ENCODE results near the gene C11orf91. TPM values are rescaled to one million over a fixed set of nuclear protein-coding genes. Genes with fewer than 3 reads are reported as not detected.

Gene C11orf91
- total RNA-seq, 1 experiment from 2014 or later = 0.22 TPM

DNA sequence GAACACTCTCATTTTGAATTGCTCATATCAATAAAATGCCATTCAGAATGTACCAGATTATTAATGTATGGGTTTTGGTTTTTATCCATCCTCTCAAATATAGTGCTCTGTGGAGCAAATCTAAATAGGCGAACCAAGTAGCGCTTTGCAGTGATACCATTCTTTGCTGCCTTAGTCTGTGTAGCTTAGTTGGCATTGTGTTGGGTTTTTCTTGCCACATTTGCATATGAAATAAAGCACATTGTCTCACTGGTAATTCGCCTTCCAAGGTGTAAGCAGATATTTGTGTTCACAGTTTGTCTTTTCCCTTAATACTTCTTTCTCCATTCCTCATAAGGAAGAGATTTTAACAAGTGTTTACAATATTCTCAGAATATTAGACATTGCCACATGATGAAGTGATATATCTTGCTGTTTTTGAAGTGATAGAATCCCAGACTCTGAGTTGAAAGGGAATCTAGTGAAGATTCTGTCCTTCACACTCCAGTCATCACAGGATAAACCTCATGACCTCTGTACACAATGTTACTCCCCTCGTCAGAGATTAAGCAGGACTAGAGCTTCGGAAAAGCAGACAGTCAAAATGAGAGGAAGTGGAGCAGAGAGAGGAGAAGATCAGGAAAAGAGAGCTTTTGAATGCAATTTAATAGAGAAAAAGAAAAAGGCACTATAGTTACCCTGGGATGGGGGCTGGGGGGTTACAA is 16.5 kb downstream of the C11orf91 start (continued):
- TF ChIP-seq, protein P1, sequence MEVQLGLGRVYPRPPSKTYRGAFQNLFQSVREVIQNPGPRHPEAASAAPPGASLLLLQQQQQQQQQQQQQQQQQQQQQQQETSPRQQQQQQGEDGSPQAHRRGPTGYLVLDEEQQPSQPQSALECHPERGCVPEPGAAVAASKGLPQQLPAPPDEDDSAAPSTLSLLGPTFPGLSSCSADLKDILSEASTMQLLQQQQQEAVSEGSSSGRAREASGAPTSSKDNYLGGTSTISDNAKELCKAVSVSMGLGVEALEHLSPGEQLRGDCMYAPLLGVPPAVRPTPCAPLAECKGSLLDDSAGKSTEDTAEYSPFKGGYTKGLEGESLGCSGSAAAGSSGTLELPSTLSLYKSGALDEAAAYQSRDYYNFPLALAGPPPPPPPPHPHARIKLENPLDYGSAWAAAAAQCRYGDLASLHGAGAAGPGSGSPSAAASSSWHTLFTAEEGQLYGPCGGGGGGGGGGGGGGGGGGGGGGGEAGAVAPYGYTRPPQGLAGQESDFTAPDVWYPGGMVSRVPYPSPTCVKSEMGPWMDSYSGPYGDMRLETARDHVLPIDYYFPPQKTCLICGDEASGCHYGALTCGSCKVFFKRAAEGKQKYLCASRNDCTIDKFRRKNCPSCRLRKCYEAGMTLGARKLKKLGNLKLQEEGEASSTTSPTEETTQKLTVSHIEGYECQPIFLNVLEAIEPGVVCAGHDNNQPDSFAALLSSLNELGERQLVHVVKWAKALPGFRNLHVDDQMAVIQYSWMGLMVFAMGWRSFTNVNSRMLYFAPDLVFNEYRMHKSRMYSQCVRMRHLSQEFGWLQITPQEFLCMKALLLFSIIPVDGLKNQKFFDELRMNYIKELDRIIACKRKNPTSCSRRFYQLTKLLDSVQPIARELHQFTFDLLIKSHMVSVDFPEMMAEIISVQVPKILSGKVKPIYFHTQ (CRISPR knock-in tag; IDR thresholded peaks at IDR 0.05) = no peak
- TF ChIP-seq, protein P2, sequence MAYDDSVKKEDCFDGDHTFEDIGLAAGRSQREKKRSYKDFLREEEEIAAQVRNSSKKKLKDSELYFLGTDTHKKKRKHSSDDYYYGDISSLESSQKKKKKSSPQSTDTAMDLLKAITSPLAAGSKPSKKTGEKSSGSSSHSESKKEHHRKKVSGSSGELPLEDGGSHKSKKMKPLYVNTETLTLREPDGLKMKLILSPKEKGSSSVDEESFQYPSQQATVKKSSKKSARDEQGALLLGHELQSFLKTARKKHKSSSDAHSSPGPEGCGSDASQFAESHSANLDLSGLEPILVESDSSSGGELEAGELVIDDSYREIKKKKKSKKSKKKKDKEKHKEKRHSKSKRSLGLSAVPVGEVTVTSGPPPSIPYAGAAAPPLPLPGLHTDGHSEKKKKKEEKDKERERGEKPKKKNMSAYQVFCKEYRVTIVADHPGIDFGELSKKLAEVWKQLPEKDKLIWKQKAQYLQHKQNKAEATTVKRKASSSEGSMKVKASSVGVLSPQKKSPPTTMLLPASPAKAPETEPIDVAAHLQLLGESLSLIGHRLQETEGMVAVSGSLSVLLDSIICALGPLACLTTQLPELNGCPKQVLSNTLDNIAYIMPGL (CRISPR knock-in tag; IDR thresholded peaks at IDR 0.05) = no peak
- TF ChIP-seq OVOL2 (CRISPR knock-in tag; IDR thresholded peaks at IDR 0.05; ENCODE audit: borderline replicate concordance) (no peak), TP53 (CRISPR knock-in tag; IDR thresholded peaks at IDR 0.05) (no peak), CBFB (CRISPR knock-in tag; IDR thresholded peaks at IDR 0.05; ENCODE audit: low read depth) (no peak), FOXJ3 (CRISPR knock-in tag; IDR thresholded peaks at IDR 0.05; ENCODE audit: borderline replicate concordance) (no peak), ZNF219 (CRISPR knock-in tag; IDR thresholded peaks at IDR 0.05; ENCODE audit: borderline replicate concordance) (no peak)
- TF ChIP-seq, protein P3, sequence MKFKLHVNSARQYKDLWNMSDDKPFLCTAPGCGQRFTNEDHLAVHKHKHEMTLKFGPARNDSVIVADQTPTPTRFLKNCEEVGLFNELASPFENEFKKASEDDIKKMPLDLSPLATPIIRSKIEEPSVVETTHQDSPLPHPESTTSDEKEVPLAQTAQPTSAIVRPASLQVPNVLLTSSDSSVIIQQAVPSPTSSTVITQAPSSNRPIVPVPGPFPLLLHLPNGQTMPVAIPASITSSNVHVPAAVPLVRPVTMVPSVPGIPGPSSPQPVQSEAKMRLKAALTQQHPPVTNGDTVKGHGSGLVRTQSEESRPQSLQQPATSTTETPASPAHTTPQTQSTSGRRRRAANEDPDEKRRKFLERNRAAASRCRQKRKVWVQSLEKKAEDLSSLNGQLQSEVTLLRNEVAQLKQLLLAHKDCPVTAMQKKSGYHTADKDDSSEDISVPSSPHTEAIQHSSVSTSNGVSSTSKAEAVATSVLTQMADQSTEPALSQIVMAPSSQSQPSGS (CRISPR knock-in tag; IDR thresholded peaks at IDR 0.05; ENCODE audit: borderline replicate concordance, low read depth) = no peak
- TF ChIP-seq, protein P4, sequence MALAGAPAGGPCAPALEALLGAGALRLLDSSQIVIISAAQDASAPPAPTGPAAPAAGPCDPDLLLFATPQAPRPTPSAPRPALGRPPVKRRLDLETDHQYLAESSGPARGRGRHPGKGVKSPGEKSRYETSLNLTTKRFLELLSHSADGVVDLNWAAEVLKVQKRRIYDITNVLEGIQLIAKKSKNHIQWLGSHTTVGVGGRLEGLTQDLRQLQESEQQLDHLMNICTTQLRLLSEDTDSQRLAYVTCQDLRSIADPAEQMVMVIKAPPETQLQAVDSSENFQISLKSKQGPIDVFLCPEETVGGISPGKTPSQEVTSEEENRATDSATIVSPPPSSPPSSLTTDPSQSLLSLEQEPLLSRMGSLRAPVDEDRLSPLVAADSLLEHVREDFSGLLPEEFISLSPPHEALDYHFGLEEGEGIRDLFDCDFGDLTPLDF (CRISPR knock-in tag; IDR thresholded peaks at IDR 0.05) = no peak
- TF ChIP-seq, protein P5, sequence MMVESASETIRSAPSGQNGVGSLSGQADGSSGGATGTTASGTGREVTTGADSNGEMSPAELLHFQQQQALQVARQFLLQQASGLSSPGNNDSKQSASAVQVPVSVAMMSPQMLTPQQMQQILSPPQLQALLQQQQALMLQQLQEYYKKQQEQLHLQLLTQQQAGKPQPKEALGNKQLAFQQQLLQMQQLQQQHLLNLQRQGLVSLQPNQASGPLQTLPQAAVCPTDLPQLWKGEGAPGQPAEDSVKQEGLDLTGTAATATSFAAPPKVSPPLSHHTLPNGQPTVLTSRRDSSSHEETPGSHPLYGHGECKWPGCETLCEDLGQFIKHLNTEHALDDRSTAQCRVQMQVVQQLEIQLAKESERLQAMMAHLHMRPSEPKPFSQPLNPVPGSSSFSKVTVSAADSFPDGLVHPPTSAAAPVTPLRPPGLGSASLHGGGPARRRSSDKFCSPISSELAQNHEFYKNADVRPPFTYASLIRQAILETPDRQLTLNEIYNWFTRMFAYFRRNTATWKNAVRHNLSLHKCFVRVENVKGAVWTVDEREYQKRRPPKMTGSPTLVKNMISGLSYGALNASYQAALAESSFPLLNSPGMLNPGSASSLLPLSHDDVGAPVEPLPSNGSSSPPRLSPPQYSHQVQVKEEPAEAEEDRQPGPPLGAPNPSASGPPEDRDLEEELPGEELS (CRISPR knock-in tag; IDR thresholded peaks at IDR 0.05) = no peak

DNA sequence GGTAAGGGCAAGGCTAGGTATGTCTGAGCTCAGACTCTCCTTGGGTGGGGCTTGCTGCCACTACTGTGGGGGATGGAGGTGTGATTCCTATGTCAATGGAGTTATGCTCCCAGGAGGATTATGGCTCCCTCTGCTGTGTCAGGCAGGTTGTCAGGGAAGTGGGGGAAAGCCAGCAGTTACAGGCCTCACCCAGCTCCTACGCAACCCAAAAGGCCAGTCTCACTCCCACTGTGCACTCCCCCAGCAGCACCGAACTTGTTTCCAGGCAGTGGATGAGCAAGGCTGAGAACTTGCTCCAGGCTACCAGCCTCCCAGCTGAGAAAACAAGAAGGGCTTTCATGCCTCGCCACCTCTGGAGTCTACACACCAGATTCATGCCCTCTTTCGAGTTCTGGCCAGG is 18.2 kb downstream of the C11orf91 start:
- Mint-ChIP-seq H3K9me3 (peaks cover 9% of the 10 kb centered on the region), H3K4me3 (no peak overlapping the region), H3K4me1 (peaks cover 29% of the 10 kb centered on the region), H3K36me3 (peaks cover 7% of the 10 kb centered on the region), H3K27me3 (ENCODE audit: low read depth) (peaks cover 5% of the 10 kb centered on the region; the same call in 1 of the 2 replicates), H3K27ac (no peak overlapping the region)
- DNase-seq (ENCODE audit: low spot score) = no peak
- POLR2A ChIA-PET = no interaction called here
- ATAC-seq = peak; percentile 76
- CTCF ChIA-PET = interaction anchor here (0.6 to 6.4 kb wide), 12 partner anchors 9 to 319 kb away, joined by 3 to 36 read pairs (median 4); partner anchors contain the start of gene CD59
- no peak for TF ChIP-seq FOXJ3 (CRISPR knock-in tag; IDR thresholded peaks at IDR 0.05; ENCODE audit: borderline replicate concordance)
- TF ChIP-seq MXD4 (CRISPR knock-in tag; IDR thresholded peaks at IDR 0.05; ENCODE audit: borderline replicate concordance) = no peak
- no peak for TF ChIP-seq JAZF1 (CRISPR knock-in tag; IDR thresholded peaks at IDR 0.05)
- no peak for TF ChIP-seq KAT7 (CRISPR knock-in tag; IDR thresholded peaks at IDR 0.05; ENCODE audit: borderline replicate concordance)
- no peak for TF ChIP-seq CREM (CRISPR knock-in tag; IDR thresholded peaks at IDR 0.05)
- no peak for TF ChIP-seq NR2C2 (CRISPR knock-in tag; IDR thresholded peaks at IDR 0.05)
- TF ChIP-seq GTF2I (CRISPR knock-in tag; conservative IDR thresholded peaks at IDR 0.05) = no peak
- no peak for TF ChIP-seq ZNF416 (CRISPR knock-in tag; IDR thresholded peaks at IDR 0.05)
- TF ChIP-seq MYBL2 (CRISPR knock-in tag; IDR thresholded peaks at IDR 0.05) = no peak
- no peak for TF ChIP-seq ESRRA (CRISPR knock-in tag; IDR thresholded peaks at IDR 0.05; ENCODE audit: borderline replicate concordance)
- TF ChIP-seq, protein P6, sequence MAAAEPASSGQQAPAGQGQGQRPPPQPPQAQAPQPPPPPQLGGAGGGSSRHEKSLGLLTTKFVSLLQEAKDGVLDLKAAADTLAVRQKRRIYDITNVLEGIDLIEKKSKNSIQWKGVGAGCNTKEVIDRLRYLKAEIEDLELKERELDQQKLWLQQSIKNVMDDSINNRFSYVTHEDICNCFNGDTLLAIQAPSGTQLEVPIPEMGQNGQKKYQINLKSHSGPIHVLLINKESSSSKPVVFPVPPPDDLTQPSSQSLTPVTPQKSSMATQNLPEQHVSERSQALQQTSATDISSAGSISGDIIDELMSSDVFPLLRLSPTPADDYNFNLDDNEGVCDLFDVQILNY (CRISPR knock-in tag; IDR thresholded peaks at IDR 0.05) = no peak
- TF ChIP-seq, protein P7, sequence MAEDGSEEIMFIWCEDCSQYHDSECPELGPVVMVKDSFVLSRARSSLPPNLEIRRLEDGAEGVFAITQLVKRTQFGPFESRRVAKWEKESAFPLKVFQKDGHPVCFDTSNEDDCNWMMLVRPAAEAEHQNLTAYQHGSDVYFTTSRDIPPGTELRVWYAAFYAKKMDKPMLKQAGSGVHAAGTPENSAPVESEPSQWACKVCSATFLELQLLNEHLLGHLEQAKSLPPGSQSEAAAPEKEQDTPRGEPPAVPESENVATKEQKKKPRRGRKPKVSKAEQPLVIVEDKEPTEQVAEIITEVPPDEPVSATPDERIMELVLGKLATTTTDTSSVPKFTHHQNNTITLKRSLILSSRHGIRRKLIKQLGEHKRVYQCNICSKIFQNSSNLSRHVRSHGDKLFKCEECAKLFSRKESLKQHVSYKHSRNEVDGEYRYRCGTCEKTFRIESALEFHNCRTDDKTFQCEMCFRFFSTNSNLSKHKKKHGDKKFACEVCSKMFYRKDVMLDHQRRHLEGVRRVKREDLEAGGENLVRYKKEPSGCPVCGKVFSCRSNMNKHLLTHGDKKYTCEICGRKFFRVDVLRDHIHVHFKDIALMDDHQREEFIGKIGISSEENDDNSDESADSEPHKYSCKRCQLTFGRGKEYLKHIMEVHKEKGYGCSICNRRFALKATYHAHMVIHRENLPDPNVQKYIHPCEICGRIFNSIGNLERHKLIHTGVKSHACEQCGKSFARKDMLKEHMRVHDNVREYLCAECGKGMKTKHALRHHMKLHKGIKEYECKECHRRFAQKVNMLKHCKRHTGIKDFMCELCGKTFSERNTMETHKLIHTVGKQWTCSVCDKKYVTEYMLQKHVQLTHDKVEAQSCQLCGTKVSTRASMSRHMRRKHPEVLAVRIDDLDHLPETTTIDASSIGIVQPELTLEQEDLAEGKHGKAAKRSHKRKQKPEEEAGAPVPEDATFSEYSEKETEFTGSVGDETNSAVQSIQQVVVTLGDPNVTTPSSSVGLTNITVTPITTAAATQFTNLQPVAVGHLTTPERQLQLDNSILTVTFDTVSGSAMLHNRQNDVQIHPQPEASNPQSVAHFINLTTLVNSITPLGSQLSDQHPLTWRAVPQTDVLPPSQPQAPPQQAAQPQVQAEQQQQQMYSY (CRISPR knock-in tag; IDR thresholded peaks at IDR 0.05) = no peak
